H1 (cell line): ENCODE data around the gene WDR81. TPM values are rescaled to one million over a fixed set of nuclear protein-coding genes. Genes with fewer than 3 reads are reported as not detected.

Experiments
- CTCF ChIA-PET: fragments of 300-600 bp; sonication (Branson Sonifier 250); formaldehyde crosslinking; loops from one replicate; lab custom pipeline; 2021; ENCODE audit not compliant: partially characterized antibody; lab: Charles Lee
- POLR2A ChIA-PET: fragments of 300-600 bp; sonication (Branson Sonifier 250); formaldehyde crosslinking; loops from one replicate; lab custom pipeline; 2021; ENCODE audit warnings: inconsistent platforms; ENCODE audit not compliant: partially characterized antibody; lab: Charles Lee
- DNase-seq, 2 experiments: peaks; one replicate each; pipeline versions ENCODE4 v3.0.0 to v3.0.0-alpha.2; 2010 to 2022; ENCODE audit warnings: low spot score in 2 of 2, low read depth in 1 of 2, mixed read lengths in 1 of 2
- FAIRE-seq: peaks from 2 replicates; lab custom pipeline; 2011; peaks lifted over from hg19 to GRCh38; lab: Jason Lieb, UNC
- H2AFZ ChIP-seq: 2 replicates; pipeline ENCODE4 v1.8.1; 2012; ENCODE audit warnings: low read length, inconsistent platforms
- H2AK5ac ChIP-seq: 2 replicates; pipeline ENCODE4 v1.6.1; 2013; ENCODE audit warnings: low read depth, low read length
- H2BK120ac ChIP-seq: replicated peaks from 2 replicates; pipeline ENCODE3; 2013; ENCODE audit warnings: low read depth, low read length, inconsistent platforms
- H2BK12ac ChIP-seq: 2 replicates; pipeline ENCODE4 v1.6.1; 2013; ENCODE audit warnings: low read depth, low read length
- H2BK15ac ChIP-seq: 2 replicates; pipeline ENCODE4 v1.6.1; 2013; ENCODE audit warnings: low read length
- H2BK20ac ChIP-seq: 2 replicates; pipeline ENCODE4 v1.6.1; 2013; ENCODE audit warnings: low read length
- H2BK5ac ChIP-seq: 2 replicates; pipeline ENCODE4 v1.6.1; 2013; ENCODE audit warnings: low read depth, low read length
- H3K14ac ChIP-seq: 2 replicates; pipeline ENCODE4 v1.6.1; 2013; ENCODE audit warnings: inconsistent platforms; ENCODE audit not compliant: insufficient read length
- H3K18ac ChIP-seq: 2 replicates; pipeline ENCODE4 v1.6.1; 2013; ENCODE audit warnings: low read length; ENCODE audit errors: extremely low read depth
- H3K23ac ChIP-seq: 2 replicates; pipeline ENCODE4 v1.6.1; 2013; ENCODE audit warnings: inconsistent platforms; ENCODE audit not compliant: insufficient read length
- H3K23me2 ChIP-seq: 2 replicates; pipeline ENCODE4 v1.6.1; 2013; ENCODE audit warnings: low read depth, low read length
- H3K27ac ChIP-seq: 2 replicates; pipeline ENCODE4 v1.6.1; 2011; ENCODE audit warnings: low read depth, low read length, inconsistent platforms
- H3K27me3 ChIP-seq, 4 experiments: replicated peaks in 1 of 4; 1 replicate in 1 of 4; 2 replicates in 3 of 4; pipeline versions ENCODE4 v1.6.1 to v1.8.1; 2011 to 2013; ENCODE audit warnings: low read length in 3 of 4, mild to moderate bottlenecking in 3 of 4, inconsistent platforms in 2 of 4, mixed read lengths in 2 of 4, moderate library complexity in 1 of 4; ENCODE audit not compliant: control insufficient read depth in 3 of 4, insufficient read depth in 3 of 4; ENCODE audit errors: extremely low read depth in 1 of 4
- H3K36me3 ChIP-seq, 4 experiments: 2 replicates each; pipeline versions ENCODE4 v1.6.1 to v1.8.1; 2011 to 2013; ENCODE audit warnings: mild to moderate bottlenecking in 4 of 4, low read length in 3 of 4, moderate library complexity in 2 of 4, control low read depth in 1 of 4, inconsistent platforms in 1 of 4; ENCODE audit not compliant: insufficient read depth in 4 of 4, control insufficient read depth in 2 of 4
- H3K4ac ChIP-seq: replicated peaks from 2 replicates; pipeline ENCODE3; 2013; ENCODE audit warnings: low read length, low read depth, mixed read lengths, inconsistent platforms; ENCODE audit not compliant: insufficient read length
- H3K4me1 ChIP-seq, 4 experiments: replicated peaks in 1 of 4; 1 replicate in 1 of 4; 2 replicates in 3 of 4; pipeline versions ENCODE4 v1.6.1 to v1.8.1; 2011 to 2013; ENCODE audit warnings: low read length in 3 of 4, inconsistent platforms in 2 of 4, mixed read lengths in 1 of 4; ENCODE audit not compliant: insufficient read depth in 4 of 4, control insufficient read depth in 3 of 4
- H3K4me2 ChIP-seq, 2 experiments: 2 replicates each; pipeline versions ENCODE4 v1.6.1 to v1.8.1; 2011 to 2013; ENCODE audit warnings: low read depth in 2 of 2, low read length in 2 of 2, control low read depth in 1 of 2, inconsistent platforms in 1 of 2, mild to moderate bottlenecking in 1 of 2; ENCODE audit not compliant: insufficient read depth in 1 of 2
- H3K4me3 ChIP-seq, 4 experiments: fragments of 200-600, 300-600 bp in 1 of 4; sonication (generic), shearing (Covaris generic), sonication (Bioruptor Twin) in 1 of 4; 2 replicates each; pipeline versions ENCODE4 v1.5.1 to v1.8.1; 2011 to 2016; ENCODE audit warnings: low read length in 4 of 4, low read depth in 3 of 4, control low read depth in 2 of 4, inconsistent platforms in 2 of 4, mild to moderate bottlenecking in 2 of 4, mixed read lengths in 1 of 4, moderate library complexity in 1 of 4; ENCODE audit not compliant: insufficient read depth in 2 of 4; ENCODE audit errors: extremely low read depth in 1 of 4
- H3K56ac ChIP-seq: replicated peaks from 2 replicates; pipeline ENCODE3; 2013; ENCODE audit warnings: low read depth, mild to moderate bottlenecking, mixed read lengths, low read length, inconsistent platforms; ENCODE audit not compliant: insufficient read length
- H3K79me1 ChIP-seq: 2 replicates; pipeline ENCODE4 v1.6.1; 2013; ENCODE audit warnings: low read depth, low read length, control low read depth
- H3K79me2 ChIP-seq, 2 experiments: 2 replicates each; pipeline versions ENCODE4 v1.6.1 to v1.8.1; 2012 to 2013; ENCODE audit warnings: low read length in 2 of 2, mild to moderate bottlenecking in 2 of 2, inconsistent platforms in 1 of 2; ENCODE audit not compliant: insufficient read depth in 2 of 2, control insufficient read depth in 1 of 2
- H3K9ac ChIP-seq, 4 experiments: replicated peaks in 1 of 4; 1 replicate in 1 of 4; 2 replicates in 3 of 4; pipeline versions ENCODE4 v1.6.1 to v1.8.1; 2011 to 2013; ENCODE audit warnings: low read depth in 3 of 4, low read length in 3 of 4, control low read depth in 2 of 4, mild to moderate bottlenecking in 2 of 4, moderate library complexity in 2 of 4, inconsistent platforms in 1 of 4; ENCODE audit errors: extremely low read depth in 1 of 4
- H3K9me3 ChIP-seq, 2 experiments: 2 replicates each; pipeline versions ENCODE4 v1.6.1 to v1.8.1; 2012 to 2013; ENCODE audit warnings: mild to moderate bottlenecking in 2 of 2, moderate library complexity in 2 of 2, control low read depth in 1 of 2, inconsistent platforms in 1 of 2, low read depth in 1 of 2, low read length in 1 of 2, mixed read lengths in 1 of 2; ENCODE audit not compliant: insufficient read depth in 2 of 2
- H4K20me1 ChIP-seq, 2 experiments: replicated peaks in 1 of 2; 2 replicates each; pipeline versions ENCODE3 to v1.8.1; 2011 to 2013; ENCODE audit warnings: inconsistent platforms in 2 of 2, low read length in 2 of 2, mild to moderate bottlenecking in 1 of 2; ENCODE audit not compliant: insufficient read depth in 2 of 2, control insufficient read depth in 1 of 2
- H4K5ac ChIP-seq: 2 replicates; pipeline ENCODE4 v1.6.1; 2013; ENCODE audit warnings: low read length, low read depth, mixed read lengths, inconsistent platforms; ENCODE audit not compliant: insufficient read length
- H4K8ac ChIP-seq: 2 replicates; pipeline ENCODE4 v1.8.0; 2013; ENCODE audit warnings: mild to moderate bottlenecking, moderate library complexity, low read length, inconsistent platforms; ENCODE audit not compliant: insufficient read depth; ENCODE audit errors: extremely low read depth
- H4K91ac ChIP-seq: replicated peaks from 2 replicates; pipeline ENCODE3; 2013; ENCODE audit warnings: low read length, mixed read lengths, inconsistent platforms; ENCODE audit not compliant: insufficient read length
- FOSL1 ChIP-seq: IDR thresholded peaks from 2 replicates; pipeline ENCODE4 v1.6.1; 2011; ENCODE audit warnings: mild to moderate bottlenecking, low read depth, low read length, moderate library complexity; ENCODE audit not compliant: insufficient read depth
- JUN ChIP-seq: IDR thresholded peaks from 2 replicates; pipeline ENCODE4 v1.6.1; 2011; ENCODE audit warnings: low read depth, mild to moderate bottlenecking, improper control_type of control experiment, low read length
- RAD21 ChIP-seq, 2 experiments: IDR thresholded peaks in 1 of 2; conservative IDR thresholded peaks in 1 of 2; 2 replicates each; pipeline ENCODE4 v1.6.1; 2011; ENCODE audit warnings: low read depth in 2 of 2, low read length in 2 of 2, improper control_type of control experiment in 1 of 2, inconsistent platforms in 1 of 2, mild to moderate bottlenecking in 1 of 2, moderate library complexity in 1 of 2
- RNF2 ChIP-seq: fragments of 200-900, 300-1000 bp; sonication (generic); IDR thresholded peaks from 2 replicates; pipeline ENCODE4 v1.7.1; 2016; ENCODE audit warnings: borderline replicate concordance, low read depth, mild to moderate bottlenecking, antibody characterized with exemption, low read length; ENCODE audit not compliant: poor library complexity, severe bottlenecking; ENCODE audit errors: missing control alignments
- SAP30 ChIP-seq: fragments of 300-600 bp; sonication (generic); IDR thresholded peaks from 2 replicates; pipeline ENCODE4 v1.7.1; 2012; ENCODE audit warnings: low read length, moderate library complexity, mild to moderate bottlenecking, inconsistent platforms; ENCODE audit not compliant: insufficient read depth, insufficient replicate concordance
- SIRT6 ChIP-seq: IDR thresholded peaks from one replicate; pipeline ENCODE4 v1.7.1; 2012; ENCODE audit warnings: low read length, inconsistent platforms
- SIX5 ChIP-seq: IDR thresholded peaks from 2 replicates; pipeline ENCODE4 v1.6.1; 2011; ENCODE audit warnings: mild to moderate bottlenecking, low read depth, low read length
- TAF7 ChIP-seq: optimal IDR thresholded peaks from 2 replicates; pipeline ENCODE3; 2011; ENCODE audit warnings: low read depth, mild to moderate bottlenecking, inconsistent platforms, low read length, moderate library complexity, borderline replicate concordance
- TCF12 ChIP-seq: IDR thresholded peaks from 2 replicates; pipeline ENCODE4 v1.6.1; 2011; ENCODE audit warnings: low read depth, mild to moderate bottlenecking, low read length
- ZNF274 ChIP-seq: IDR thresholded peaks from 2 replicates; pipeline ENCODE4 v1.7.0; 2012; ENCODE audit warnings: low read length, borderline replicate concordance; ENCODE audit errors: extremely low read depth
- WGBS, 2 experiments: shearing (Covaris generic) in 1 of 2; methylation state at CpG; one replicate each; pipeline versions ENCODE4 v1.1.6 to v1.1.7; 2013 to 2015; ENCODE audit warnings: low lambda C conversion rate in 2 of 2, mixed read lengths in 2 of 2, inconsistent platforms in 1 of 2, low coverage in 1 of 2, missing lambda C conversion rate in 1 of 2; ENCODE audit not compliant: insufficient replicate concordance in 2 of 2, insufficient coverage in 1 of 2, insufficient read length in 1 of 2; ENCODE audit errors: extremely low coverage in 1 of 2, missing lambda C conversion rate in 1 of 2; 5-methylcytosine and 5-hydroxymethylcytosine counted together
- polyA plus RNA-seq, 7 experiments: library from polyadenylated mRNA; depleted of rRNA in 3 of 7; stranded (reverse) in 5 of 7; unstranded in 2 of 7; fragments of >200 nt in 5 of 7; fragments of 200-250 nt in 2 of 7; gene quantifications; 1 replicate in 5 of 7; 2 replicates in 1 of 7; 4 replicates in 1 of 7; pipeline versions ENCODE4 v1.2.1 to v1.2.3, GENCODE V29; 2011 to 2013; ENCODE audit warnings: missing spikeins in 2 of 7, mixed read lengths in 2 of 7
- total RNA-seq: library from RNA; stranded (reverse); fragmentation: NEBNext Ultra II Directional; extraction: Animal tissue kit (Norgen Biotek cat#: 25700); gene quantifications from 2 replicates; pipeline ENCODE4 v1.2.1, GENCODE V29; 2021

The WDR81 gene
- total and polyA plus RNA-seq, 2 of the 8 experiments (the other 6 are each of a cell fraction or from before 2014, with no cell fraction given), result 9.1 to 12.3 TPM

DNA sequence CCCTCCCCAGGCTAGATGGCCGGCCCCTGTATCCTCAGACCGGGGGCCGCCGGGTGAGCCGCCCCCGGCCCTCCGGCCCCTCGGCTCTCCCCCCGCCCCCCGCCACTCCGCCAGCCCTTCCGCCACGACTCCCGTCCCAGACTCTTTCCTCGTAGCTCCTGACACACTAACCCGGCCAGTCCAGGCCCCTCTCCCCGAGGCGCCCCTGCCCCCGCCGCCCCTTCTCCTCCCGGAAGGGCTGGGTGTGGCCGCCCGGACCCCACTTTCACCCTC lies 8.8 kb upstream of the WDR81 start:
- TF ChIP-seq JUN (no peak), SIX5 (no peak), ZNF274 (no peak), SAP30 (no peak), RAD21 (IDR thresholded peaks at IDR 0.05 in 1 of 2, conservative IDR thresholded peaks at IDR 0.05 in 1 of 2; ENCODE audit: low read depth in 2 of 2, low read length in 2 of 2) (no peak), TCF12 (no peak), SIRT6 (no peak), TAF7 (no peak), RNF2 (no peak), FOSL1 (no peak)
- Histone ChIP-seq H4K5ac (no peak overlapping the region), H3K14ac (no peak overlapping the region), H2AFZ (no peak overlapping the region), H3K4me1 (peaks cover 0 to 17% (median 15%) of the 10 kb centered on the region in 4 experiments; a peak in 6 of 7 replicates), H2BK5ac (no peak overlapping the region), H3K36me3 (no peaks in the 10 kb centered on the region), H4K8ac (no peak overlapping the region), H4K91ac (no peak overlapping the region), H2BK12ac (no peak overlapping the region), H3K4ac (no peak overlapping the region), H3K23me2 (peaks cover 17% of the 10 kb centered on the region), H2BK120ac (no peak overlapping the region), H3K79me2 (no peaks in the 10 kb centered on the region), H3K9ac (peak overlapping the region in 3 of 4 experiments; percentile 20 to 57 (median 29); a peak in 2 of 7 replicates), H3K18ac (no peak overlapping the region), H2BK15ac (no peak overlapping the region), H3K4me3 (peak overlapping the region; percentile 68 to 83 (median 74)), H2BK20ac (no peak overlapping the region), H3K9me3 (no peaks in the 10 kb centered on the region), H3K27ac (no peak overlapping the region), H3K4me2 (peak overlapping the region; percentile 68 to 92), H3K27me3 (no peaks in the 10 kb centered on the region), H3K23ac (no peak overlapping the region), H3K79me1 (peaks cover 7% of the 10 kb centered on the region; the same call in 1 of the 2 replicates), H3K56ac (no peak overlapping the region), H4K20me1 (peaks cover 0 to 7% of the 10 kb centered on the region in 2 experiments), H2AK5ac (no peak overlapping the region)
- no CpG with 5 or more reads among the region's 23 CpGs for WGBS, 2 experiments
- DNase-seq (no peak), FAIRE-seq (no peak)
- ChIA-PET CTCF (interaction anchor here (2.2 to 3.4 kb wide), 2 partner anchors 12 to 67 kb away, joined by 8 to 36 read pairs; no protein-coding TSS in a partner anchor), POLR2A (interaction anchor here (1.0 to 2.6 kb wide), 9 partner anchors 8 to 114 kb away, joined by 3 to 31 read pairs (median 14); partner anchors contain the start of genes PRPF8, RPA1, SERPINF1 and SMYD4)
